ENCODE measurements around the gene DOCK1.

DNA sequence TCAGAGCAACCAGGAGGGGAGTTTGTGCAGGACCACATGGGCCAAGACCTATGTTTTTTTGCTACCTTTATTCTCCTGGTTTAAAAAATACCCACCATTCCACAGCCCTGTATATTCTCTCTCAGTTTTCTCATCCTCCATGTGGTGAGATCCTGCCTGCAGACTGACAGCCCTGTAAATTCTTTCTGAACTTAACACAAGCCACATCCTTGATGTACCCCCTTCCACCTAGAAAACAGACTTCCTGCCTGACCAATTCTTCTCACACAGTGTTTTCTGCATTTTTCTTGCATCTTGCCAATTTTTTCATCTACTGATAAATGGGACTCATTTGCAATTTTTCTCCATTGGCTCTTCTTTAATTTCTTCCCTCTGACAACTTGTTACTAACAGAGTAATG, 212.8 kb downstream of the DOCK1 start:
- TF ChIP-seq, protein P1, sequence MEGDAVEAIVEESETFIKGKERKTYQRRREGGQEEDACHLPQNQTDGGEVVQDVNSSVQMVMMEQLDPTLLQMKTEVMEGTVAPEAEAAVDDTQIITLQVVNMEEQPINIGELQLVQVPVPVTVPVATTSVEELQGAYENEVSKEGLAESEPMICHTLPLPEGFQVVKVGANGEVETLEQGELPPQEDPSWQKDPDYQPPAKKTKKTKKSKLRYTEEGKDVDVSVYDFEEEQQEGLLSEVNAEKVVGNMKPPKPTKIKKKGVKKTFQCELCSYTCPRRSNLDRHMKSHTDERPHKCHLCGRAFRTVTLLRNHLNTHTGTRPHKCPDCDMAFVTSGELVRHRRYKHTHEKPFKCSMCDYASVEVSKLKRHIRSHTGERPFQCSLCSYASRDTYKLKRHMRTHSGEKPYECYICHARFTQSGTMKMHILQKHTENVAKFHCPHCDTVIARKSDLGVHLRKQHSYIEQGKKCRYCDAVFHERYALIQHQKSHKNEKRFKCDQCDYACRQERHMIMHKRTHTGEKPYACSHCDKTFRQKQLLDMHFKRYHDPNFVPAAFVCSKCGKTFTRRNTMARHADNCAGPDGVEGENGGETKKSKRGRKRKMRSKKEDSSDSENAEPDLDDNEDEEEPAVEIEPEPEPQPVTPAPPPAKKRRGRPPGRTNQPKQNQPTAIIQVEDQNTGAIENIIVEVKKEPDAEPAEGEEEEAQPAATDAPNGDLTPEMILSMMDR (IDR thresholded peaks at IDR 0.05; ENCODE audit: poor library complexity, severe bottlenecking): no peak
- TF ChIP-seq EP300 (conservative IDR thresholded peaks at IDR 0.05; ENCODE audit: poor library complexity, severe bottlenecking): no peak
- TF ChIP-seq, protein P2, sequence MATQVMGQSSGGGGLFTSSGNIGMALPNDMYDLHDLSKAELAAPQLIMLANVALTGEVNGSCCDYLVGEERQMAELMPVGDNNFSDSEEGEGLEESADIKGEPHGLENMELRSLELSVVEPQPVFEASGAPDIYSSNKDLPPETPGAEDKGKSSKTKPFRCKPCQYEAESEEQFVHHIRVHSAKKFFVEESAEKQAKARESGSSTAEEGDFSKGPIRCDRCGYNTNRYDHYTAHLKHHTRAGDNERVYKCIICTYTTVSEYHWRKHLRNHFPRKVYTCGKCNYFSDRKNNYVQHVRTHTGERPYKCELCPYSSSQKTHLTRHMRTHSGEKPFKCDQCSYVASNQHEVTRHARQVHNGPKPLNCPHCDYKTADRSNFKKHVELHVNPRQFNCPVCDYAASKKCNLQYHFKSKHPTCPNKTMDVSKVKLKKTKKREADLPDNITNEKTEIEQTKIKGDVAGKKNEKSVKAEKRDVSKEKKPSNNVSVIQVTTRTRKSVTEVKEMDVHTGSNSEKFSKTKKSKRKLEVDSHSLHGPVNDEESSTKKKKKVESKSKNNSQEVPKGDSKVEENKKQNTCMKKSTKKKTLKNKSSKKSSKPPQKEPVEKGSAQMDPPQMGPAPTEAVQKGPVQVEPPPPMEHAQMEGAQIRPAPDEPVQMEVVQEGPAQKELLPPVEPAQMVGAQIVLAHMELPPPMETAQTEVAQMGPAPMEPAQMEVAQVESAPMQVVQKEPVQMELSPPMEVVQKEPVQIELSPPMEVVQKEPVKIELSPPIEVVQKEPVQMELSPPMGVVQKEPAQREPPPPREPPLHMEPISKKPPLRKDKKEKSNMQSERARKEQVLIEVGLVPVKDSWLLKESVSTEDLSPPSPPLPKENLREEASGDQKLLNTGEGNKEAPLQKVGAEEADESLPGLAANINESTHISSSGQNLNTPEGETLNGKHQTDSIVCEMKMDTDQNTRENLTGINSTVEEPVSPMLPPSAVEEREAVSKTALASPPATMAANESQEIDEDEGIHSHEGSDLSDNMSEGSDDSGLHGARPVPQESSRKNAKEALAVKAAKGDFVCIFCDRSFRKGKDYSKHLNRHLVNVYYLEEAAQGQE (IDR thresholded peaks at IDR 0.05; ENCODE audit: borderline replicate concordance): no peak
- TF ChIP-seq EZH2 (IDR thresholded peaks at IDR 0.05; ENCODE audit: borderline replicate concordance, insufficient read depth, low read length, poor library complexity, severe bottlenecking): no peak

All from neural cell (in vitro differentiated cells).